CD4-positive, CD25-positive, alpha-beta regulatory T cell (primary cell): ENCODE measurements around the gene KLF11. TPM values are rescaled to one million over a fixed set of nuclear protein-coding genes. Genes with fewer than 3 reads are reported as not detected.

Source experiments
- ATAC-seq, 2 donors: fragments of 150-1000 bp; cut with Tn5 transposase; one replicate each; pipeline ENCODE4 v1.10.0; 2021; ENCODE audit warnings: low read depth in 2 of 2, moderate number of reproducible peaks in 2 of 2, moderate library complexity in 1 of 2
- DNase-seq, 3 donors: peaks; one replicate each; pipeline versions ENCODE4 v3.0.0 to v3.0.0-alpha.2; 2012 to 2022; ENCODE audit warnings: mixed read lengths in 1 of 3
- H3K27ac ChIP-seq: one replicate; pipeline ENCODE4 v1.7.0; 2013; ENCODE audit warnings: mild to moderate bottlenecking, low read length; ENCODE audit not compliant: insufficient read depth, poor library complexity, severe bottlenecking
- H3K27me3 ChIP-seq: one replicate; pipeline ENCODE4 v1.7.0; 2013; ENCODE audit warnings: low read length; ENCODE audit not compliant: control insufficient read depth, insufficient read depth
- H3K36me3 ChIP-seq: one replicate; pipeline ENCODE4 v1.7.0; 2013; ENCODE audit warnings: mild to moderate bottlenecking, low read length, moderate library complexity; ENCODE audit not compliant: control insufficient read depth, insufficient read depth
- H3K4me1 ChIP-seq: 2 replicates; pipeline ENCODE4 v1.7.0; 2013; ENCODE audit warnings: mild to moderate bottlenecking, low read length; ENCODE audit not compliant: insufficient read depth, control insufficient read depth, poor library complexity, severe bottlenecking
- H3K4me3 ChIP-seq: one replicate; pipeline ENCODE4 v1.7.0; 2013; ENCODE audit warnings: low read depth, mild to moderate bottlenecking, low read length, moderate library complexity
- H3K9me3 ChIP-seq, 2 experiments: 1 replicate in 1 of 2; 2 replicates in 1 of 2; pipeline ENCODE4 v1.7.0; 2013; ENCODE audit warnings: low read length in 2 of 2, mild to moderate bottlenecking in 1 of 2, moderate library complexity in 1 of 2; ENCODE audit not compliant: control insufficient read depth in 2 of 2
- H3K27ac Mint-ChIP-seq, 3 donors: one replicate each; pipeline ENCODE4 v1.8.0; 2020 to 2022; ENCODE audit warnings: mild to moderate bottlenecking in 3 of 3, mixed read lengths in 3 of 3, moderate library complexity in 2 of 3
- H3K27me3 Mint-ChIP-seq: one replicate; pipeline ENCODE4 v1.8.0; 2022; ENCODE audit warnings: mild to moderate bottlenecking, mixed read lengths
- H3K36me3 Mint-ChIP-seq: one replicate; pipeline ENCODE4 v1.8.0; 2020; ENCODE audit warnings: mixed read lengths
- H3K4me1 Mint-ChIP-seq, 4 donors: one replicate each; pipeline ENCODE4 v1.8.0; 2020 to 2022; ENCODE audit warnings: mixed read lengths in 4 of 4, mild to moderate bottlenecking in 1 of 4
- H3K4me3 Mint-ChIP-seq, 4 donors: one replicate each; pipeline ENCODE4 v1.8.0; 2020 to 2022; ENCODE audit warnings: mild to moderate bottlenecking in 4 of 4, mixed read lengths in 4 of 4, moderate library complexity in 3 of 4
- H3K9me3 Mint-ChIP-seq, 7 donors: one replicate each; pipeline ENCODE4 v1.8.0; 2020 to 2022; ENCODE audit warnings: mixed read lengths in 7 of 7, mild to moderate bottlenecking in 3 of 7, moderate library complexity in 2 of 7
- polyA plus RNA-seq, 4 donors: library from polyadenylated mRNA; unstranded; fragments of 300-500 nt; fragmentation: Illumina TruSeq; gene quantifications; one replicate each; pipeline ENCODE4 v1.2.3, GENCODE V29; 2021
- total RNA-seq: library from RNA; stranded (reverse); gene quantifications from one replicate; pipeline ENCODE4 v1.2.3, GENCODE V29; 2022

Gene KLF11
- total and polyA plus RNA-seq, 5 donors from 2014 or later: 5.9 to 38.9 (median 11.8) TPM

GRCh38 chr2:10019602-10020400 lies 23.5 kb upstream of the KLF11 start:
- H3K27me3 ChIP-seq: no peaks in the 10 kb centered on the region
- H3K27ac ChIP-seq: no peak overlapping the region
- peaks cover 0 to 2% of the 10 kb centered on the region in 2 experiments for H3K9me3 ChIP-seq
- peaks cover 0 to 11% (median 0%) of the 10 kb centered on the region in 7 donors for H3K9me3 Mint-ChIP-seq
- no peaks in the 10 kb centered on the region for H3K4me1 ChIP-seq
- ATAC-seq: no peak
- peaks cover 0 to 4% (median 0%) of the 10 kb centered on the region in 4 donors for H3K4me1 Mint-ChIP-seq
- no peak overlapping the region for H3K27ac Mint-ChIP-seq
- H3K36me3 ChIP-seq: no peaks in the 10 kb centered on the region
- no peak overlapping the region for H3K4me3 ChIP-seq
- peaks cover 3% of the 10 kb centered on the region for H3K36me3 Mint-ChIP-seq
- H3K4me3 Mint-ChIP-seq: no peak overlapping the region
- peaks cover 29% of the 10 kb centered on the region for H3K27me3 Mint-ChIP-seq
- DNase-seq: no peak

- no peaks in the 10 kb centered on the region for H3K27me3 ChIP-seq
- Mint-ChIP-seq H3K9me3 (peaks cover 0 to 8% (median 0%) of the 10 kb centered on the region in 7 donors), H3K4me3 (no peak overlapping the region), H3K4me1 (peaks cover 0 to 11% (median 0%) of the 10 kb centered on the region in 4 donors), H3K27me3 (peaks cover 24% of the 10 kb centered on the region), H3K27ac (no peak overlapping the region), H3K36me3 (peaks cover 3% of the 10 kb centered on the region)
- ATAC-seq: no peak
- H3K9me3 ChIP-seq: peaks cover 0 to 2% of the 10 kb centered on the region in 2 experiments
- H3K36me3 ChIP-seq: no peaks in the 10 kb centered on the region
- no peaks in the 10 kb centered on the region for H3K4me1 ChIP-seq
- no peak for DNase-seq
- H3K4me3 ChIP-seq: no peak overlapping the region
- no peak overlapping the region for H3K27ac ChIP-seq
Observed at GRCh38 chr2:10022041-10022421, 21.3 kb upstream of the KLF11 start.

GRCh38 chr2:10022445-10022844 lies 20.9 kb upstream of the KLF11 start:
- H3K36me3 ChIP-seq: no peaks in the 10 kb centered on the region
- ATAC-seq (no peak), DNase-seq (no peak)
- H3K27me3 Mint-ChIP-seq: peaks cover 21% of the 10 kb centered on the region
- H3K27me3 ChIP-seq: no peaks in the 10 kb centered on the region
- no peaks in the 10 kb centered on the region for H3K9me3 ChIP-seq
- peaks cover 0 to 4% (median 0%) of the 10 kb centered on the region in 7 donors for H3K9me3 Mint-ChIP-seq
- H3K4me1 Mint-ChIP-seq: peaks cover 0 to 11% (median 2%) of the 10 kb centered on the region in 4 donors
- H3K27ac ChIP-seq: no peak overlapping the region
- H3K4me3 ChIP-seq: no peak overlapping the region
- H3K27ac Mint-ChIP-seq: peak overlapping the region in 1 of 3 donors; percentile 20
- H3K4me3 Mint-ChIP-seq: peak overlapping the region in 1 of 4 donors; percentile 43
- H3K36me3 Mint-ChIP-seq: peaks cover under 1% of the 10 kb centered on the region
- no peaks in the 10 kb centered on the region for H3K4me1 ChIP-seq

DNA sequence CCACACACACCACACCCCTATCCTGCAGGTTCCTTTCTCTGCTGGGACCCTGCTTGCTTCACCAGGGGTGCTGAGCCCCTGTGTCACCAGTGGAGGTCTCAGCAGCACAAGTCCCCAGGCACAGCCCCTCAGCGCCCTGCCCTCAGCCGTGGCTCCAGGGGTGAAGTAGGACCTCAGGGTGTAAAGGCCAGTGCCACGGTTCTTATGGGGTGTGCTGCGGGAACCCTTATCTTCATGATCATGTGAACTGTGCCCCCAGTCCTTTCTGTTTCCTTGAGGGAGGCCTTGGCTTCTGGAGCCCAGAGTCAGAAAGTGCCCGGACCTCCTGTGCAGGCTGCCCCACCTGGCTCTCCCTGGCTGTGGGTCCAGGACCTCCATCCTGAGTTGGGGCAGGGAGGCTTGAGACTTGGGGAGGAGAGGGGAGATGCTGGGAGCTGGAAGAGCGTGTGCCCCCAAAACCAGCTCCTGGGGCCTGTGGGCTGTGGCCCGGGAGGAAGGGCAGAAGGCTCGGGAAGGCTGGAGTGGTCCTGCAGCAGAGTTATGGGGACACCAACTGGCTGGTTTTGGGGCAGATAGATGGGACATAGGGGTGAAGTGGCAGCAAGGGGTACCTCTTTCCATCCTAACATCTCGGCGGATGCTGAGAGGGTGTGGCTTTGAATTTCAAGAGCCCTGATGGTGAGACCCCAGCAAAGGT lies 20.2 kb upstream of the KLF11 start:
- no peaks in the 10 kb centered on the region for H3K36me3 ChIP-seq
- no peaks in the 10 kb centered on the region for H3K27me3 ChIP-seq
- H3K27me3 Mint-ChIP-seq: peaks cover 18% of the 10 kb centered on the region
- H3K27ac ChIP-seq: no peak overlapping the region
- DNase-seq (no peak), ATAC-seq (no peak)
- no peaks in the 10 kb centered on the region for H3K9me3 ChIP-seq
- peak overlapping the region in 1 of 3 donors; percentile 20 for H3K27ac Mint-ChIP-seq
- peaks cover 0 to 3% (median 0%) of the 10 kb centered on the region in 7 donors for H3K9me3 Mint-ChIP-seq
- peaks cover 0 to 16% (median 5%) of the 10 kb centered on the region in 4 donors for H3K4me1 Mint-ChIP-seq
- no peak overlapping the region for H3K4me3 Mint-ChIP-seq
- H3K4me3 ChIP-seq: no peak overlapping the region
- H3K4me1 ChIP-seq: peaks cover 4% of the 10 kb centered on the region
- H3K36me3 Mint-ChIP-seq: no peaks in the 10 kb centered on the region

- peaks cover 5% of the 10 kb centered on the region for H3K27me3 Mint-ChIP-seq
- H3K4me3 Mint-ChIP-seq: peak overlapping the region in 1 of 4 donors; percentile 74
- Histone ChIP-seq H3K27ac (no peak overlapping the region), H3K27me3 (no peaks in the 10 kb centered on the region), H3K9me3 (no peaks in the 10 kb centered on the region), H3K4me3 (no peak overlapping the region), H3K36me3 (no peaks in the 10 kb centered on the region), H3K4me1 (peaks cover 38% of the 10 kb centered on the region)
- H3K36me3 Mint-ChIP-seq: peaks cover 3% of the 10 kb centered on the region
- H3K4me1 Mint-ChIP-seq: peaks cover 5 to 51% (median 25%) of the 10 kb centered on the region in 4 donors
- DNase-seq: no peak
- no peak for ATAC-seq
- H3K9me3 Mint-ChIP-seq: peaks cover 0 to 2% (median 0%) of the 10 kb centered on the region in 7 donors
- H3K27ac Mint-ChIP-seq: peak overlapping the region; percentile 33 to 87 (median 77)
Observed at GRCh38 chr2:10026940-10027569, 16.3 kb upstream of the KLF11 start.

GRCh38 chr2:10027660-10028330 lies 15.6 kb upstream of the KLF11 start:
- no peaks in the 10 kb centered on the region for H3K27me3 ChIP-seq
- H3K4me3 Mint-ChIP-seq: peak overlapping the region in 2 of 4 donors; percentile 26 to 84
- H3K9me3 ChIP-seq: no peaks in the 10 kb centered on the region
- peaks cover 3% of the 10 kb centered on the region for H3K36me3 Mint-ChIP-seq
- DNase-seq (no peak), ATAC-seq (no peak)
- peaks cover 43% of the 10 kb centered on the region for H3K4me1 ChIP-seq
- peaks cover 2% of the 10 kb centered on the region for H3K27me3 Mint-ChIP-seq
- H3K9me3 Mint-ChIP-seq: peaks cover 0 to 2% (median 0%) of the 10 kb centered on the region in 7 donors
- H3K4me1 Mint-ChIP-seq: peaks cover 5 to 50% (median 27%) of the 10 kb centered on the region in 4 donors
- no peaks in the 10 kb centered on the region for H3K36me3 ChIP-seq
- H3K27ac Mint-ChIP-seq: peak overlapping the region; percentile 77 to 88 (median 87)
- no peak overlapping the region for H3K4me3 ChIP-seq
- H3K27ac ChIP-seq: peak overlapping the region; percentile 33

DNA sequence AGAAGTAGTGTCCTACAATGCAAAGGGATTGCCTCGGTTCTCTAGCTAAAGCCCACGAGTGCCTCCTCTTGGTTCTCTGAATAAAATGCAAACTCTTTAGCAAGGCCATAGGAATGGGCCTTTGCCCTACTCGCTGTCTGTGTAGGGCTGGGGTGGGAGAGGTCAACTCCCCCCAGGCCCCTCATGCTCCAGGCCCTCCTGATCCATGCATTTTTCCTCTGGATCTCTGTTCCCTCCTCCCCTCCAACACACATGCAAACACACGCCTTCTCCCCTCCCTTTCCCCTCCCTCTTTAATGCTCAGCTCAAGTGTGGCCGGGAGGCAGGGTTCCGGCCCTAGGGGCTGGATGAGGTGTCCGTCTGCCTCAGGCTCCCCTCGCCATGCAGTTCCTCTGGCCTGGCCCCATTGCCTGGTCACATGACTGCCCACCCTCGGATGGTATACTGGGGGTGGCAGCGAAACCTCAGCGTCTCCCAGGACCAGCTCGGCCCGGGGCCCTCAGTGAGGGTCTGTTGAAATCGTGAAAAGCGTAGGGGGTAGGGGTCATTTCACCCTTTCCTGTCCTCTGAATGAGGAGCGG lies 14.9 kb upstream of the KLF11 start:
- H3K4me3 ChIP-seq: no peak overlapping the region
- H3K4me3 Mint-ChIP-seq: peak overlapping the region; percentile 56 to 90 (median 80)
- no peaks in the 10 kb centered on the region for H3K36me3 ChIP-seq
- H3K9me3 Mint-ChIP-seq: peaks cover 0 to 2% (median 0%) of the 10 kb centered on the region in 7 donors
- peak in 1 of 3 donors; percentile 18 for DNase-seq
- peaks cover 43% of the 10 kb centered on the region for H3K4me1 ChIP-seq
- no peaks in the 10 kb centered on the region for H3K27me3 Mint-ChIP-seq
- peaks cover 5 to 52% (median 26%) of the 10 kb centered on the region in 4 donors for H3K4me1 Mint-ChIP-seq
- no peak for ATAC-seq
- H3K27ac ChIP-seq: peak overlapping the region; percentile 68
- no peaks in the 10 kb centered on the region for H3K9me3 ChIP-seq
- peak overlapping the region; percentile 87 to 91 (median 88) for H3K27ac Mint-ChIP-seq
- H3K27me3 ChIP-seq: no peaks in the 10 kb centered on the region
- peaks cover 3% of the 10 kb centered on the region for H3K36me3 Mint-ChIP-seq
